Transverse colon (tissue), 4 donors: ENCODE measurements around the gene IGFBP6. TPM values are rescaled to one million over a fixed set of nuclear protein-coding genes. Genes with fewer than 3 reads are reported as not detected.
A peak's percentile ranks its signal among the peaks of the same experiment; 100 is the strongest.

Experiments
- DNase-seq: peaks from one replicate; pipeline ENCODE4 v3.0.0-alpha.2; 2019
- H3K27ac ChIP-seq, 4 donors: fragments of 200-600 bp; sonication (generic); 2 replicates each; pipeline ENCODE4 v1.5.1; 2016 to 2018; ENCODE audit warnings: inconsistent platforms in 4 of 4
- H3K27me3 ChIP-seq: fragments of 200-600 bp; sonication (generic); 2 replicates; pipeline ENCODE4 v1.5.1; 2017; ENCODE audit warnings: inconsistent platforms
- H3K36me3 ChIP-seq, 4 donors: fragments of 200-600 bp; sonication (generic); 2 replicates each; pipeline ENCODE4 v1.5.1; 2017 to 2019; ENCODE audit warnings: inconsistent platforms in 4 of 4
- H3K4me1 ChIP-seq, 4 donors: fragments of 200-600 bp; sonication (generic); 2 replicates each; pipeline ENCODE4 v1.5.1; 2017 to 2020; ENCODE audit warnings: inconsistent platforms in 4 of 4
- H3K4me3 ChIP-seq, 4 donors: fragments of 200-600 bp; sonication (generic); 1 replicate in 1 of 4; 2 replicates in 3 of 4; pipeline versions ENCODE4 v1.5.1 to v1.6.1; 2017 to 2019; ENCODE audit warnings: inconsistent platforms in 4 of 4
- H3K9me3 ChIP-seq, 2 donors: fragments of 200-600 bp; sonication (generic); 2 replicates each; pipeline ENCODE4 v1.5.1; 2017 to 2019; ENCODE audit warnings: inconsistent platforms in 2 of 2
- CTCF ChIP-seq, 5 experiments: fragments of 200-600 bp in 3 of 5; fragments of 450-650 bp in 2 of 5; sonication (generic) in 3 of 5; IDR thresholded peaks; 1 replicate in 2 of 5; 2 replicates in 3 of 5; pipeline ENCODE4 v1.5.1; 2016 to 2017; ENCODE audit warnings: antibody characterized with exemption in 5 of 5, inconsistent platforms in 3 of 5, mild to moderate bottlenecking in 2 of 5, moderate library complexity in 1 of 5
- EP300 ChIP-seq: sonication (generic); formaldehyde crosslinking; IDR thresholded peaks from one replicate; pipeline ENCODE4 v1.6.1; 2017; ENCODE audit warnings: antibody characterized with exemption, low read depth
- POLR2A ChIP-seq: fragments of 450-650 bp; IDR thresholded peaks from one replicate; pipeline ENCODE4 v1.6.1; 2016; ENCODE audit warnings: antibody characterized with exemption, mild to moderate bottlenecking, moderate library complexity
- POLR2AphosphoS5 ChIP-seq, 3 donors: sonication (generic); formaldehyde crosslinking; IDR thresholded peaks; one replicate each; pipeline ENCODE4 v1.6.1; 2016; ENCODE audit warnings: antibody characterized with exemption in 3 of 3
- WGBS, 2 donors: methylation state at CpG; one replicate each; pipeline ENCODE4 v1.1.5; 2018; ENCODE audit warnings: low coverage in 1 of 2; 5-methylcytosine and 5-hydroxymethylcytosine counted together
- in situ Hi-C, 4 donors: fragments of 200-750 bp; cut with MboI; loops; one replicate each; pipeline versions ENCODE4 v1.15.0 to v1.15.1; 2017; ENCODE audit warnings: low sequenced_read_pairs in 3 of 4, low pct_ligation_motif_present in 1 of 4, low pct_unique_long_range_greater_than_20kb in 1 of 4
- intact Hi-C: fragments of 100-400 bp; cut with DNase I; formaldehyde crosslinking; loops from one replicate; pipeline ENCODE4 v1.15.1; 2023; ENCODE audit warnings: low total_unique reads
- total RNA-seq, 4 donors: library from RNA; depleted of rRNA; stranded (reverse); fragments of >200 nt; gene quantifications; one replicate each; pipeline ENCODE4 v1.1.0, GENCODE V29; 2016

IGFBP6 gene
- total RNA-seq, 4 donors from 2014 or later = 38.5 to 106 (median 94.5) TPM

DNA sequence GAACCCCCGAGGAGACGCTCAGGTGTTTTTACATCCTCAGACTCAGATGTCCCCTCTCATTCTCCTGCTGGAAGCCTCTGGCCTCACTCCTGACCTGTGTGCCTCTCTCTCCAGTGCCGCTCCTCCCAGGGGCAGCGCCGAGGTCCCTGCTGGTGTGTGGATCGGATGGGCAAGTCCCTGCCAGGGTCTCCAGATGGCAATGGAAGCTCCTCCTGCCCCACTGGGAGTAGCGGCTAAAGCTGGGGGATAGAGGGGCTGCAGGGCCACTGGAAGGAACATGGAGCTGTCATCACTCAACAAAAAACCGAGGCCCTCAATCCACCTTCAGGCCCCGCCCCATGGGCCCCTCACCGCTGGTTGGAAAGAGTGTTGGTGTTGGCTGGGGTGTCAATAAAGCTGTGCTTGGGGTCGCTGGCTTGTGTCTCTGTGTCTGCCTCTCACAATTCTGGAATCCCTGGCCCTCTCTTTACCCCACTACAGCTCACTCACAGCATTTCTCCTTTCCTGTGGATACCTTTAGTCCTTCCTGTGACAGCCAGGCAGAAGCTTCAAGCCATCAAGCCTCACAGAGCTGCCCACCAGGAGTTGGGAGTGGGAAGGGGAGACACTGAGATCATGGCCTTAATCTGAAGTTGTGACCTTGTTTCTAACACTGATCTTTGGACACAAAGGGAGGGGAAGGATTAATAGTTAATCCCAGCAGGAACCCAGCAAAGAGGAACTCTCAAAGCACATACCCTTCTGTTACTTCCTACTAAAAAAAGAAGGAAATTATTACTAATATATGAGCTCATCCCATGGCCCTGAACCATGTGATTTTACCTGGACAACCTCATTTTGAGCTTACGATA lies 4.7 kb downstream of the IGFBP6 start:
- intact Hi-C loops (loop anchor here (1.0 kb wide), 1 partner anchor 38 kb away; no protein-coding TSS in a partner anchor), in situ Hi-C loops (no loop called here)
- no peaks in the 10 kb centered on the region for H3K9me3 ChIP-seq
- DNase-seq = no peak
- no peak overlapping the region for H3K27ac ChIP-seq
- H3K27me3 ChIP-seq = peaks cover 11% of the 10 kb centered on the region
- no peaks in the 10 kb centered on the region for H3K36me3 ChIP-seq
- TF ChIP-seq CTCF (IDR thresholded peaks at IDR 0.05) (no peak), POLR2A (no peak), POLR2AphosphoS5 (IDR thresholded peaks at IDR 0.05) (no peak), EP300 (no peak)
- H3K4me3 ChIP-seq = no peak overlapping the region
- 84 to 85% methylated on average over 6 to 12 of the region's 12 CpGs for WGBS, 2 donors
- H3K4me1 ChIP-seq = peaks cover 14 to 30% (median 20%) of the 10 kb centered on the region in 4 donors

GRCh38 chr12:53102883-53103807 lies 5.7 kb downstream of the IGFBP6 start, which contains the start of gene SOAT2:
TSS of gene SOAT2 (plus strand) at chr12:53103486. CDS start at chr12:53103578, 92 bp downstream.
- in situ Hi-C loops = no loop called here
- WGBS, 2 donors = 84 to 100% methylated on average over 1 to 23 of the region's 23 CpGs
- H3K27me3 ChIP-seq = peaks cover 3% of the 10 kb centered on the region
- no peaks in the 10 kb centered on the region for H3K36me3 ChIP-seq
- TF ChIP-seq CTCF (IDR thresholded peaks at IDR 0.05) (no peak), EP300 (no peak), POLR2A (no peak), POLR2AphosphoS5 (IDR thresholded peaks at IDR 0.05) (no peak)
- H3K27ac ChIP-seq = peak within 1 kb of the TSS in 2 of 4 donors; percentile 12 to 20
- no peak within 1 kb of the TSS for H3K4me3 ChIP-seq
- no peak for DNase-seq
- intact Hi-C loops = no loop called here
- peaks cover 9 to 20% (median 10%) of the 10 kb centered on the region in 4 donors for H3K4me1 ChIP-seq
- no peaks in the 10 kb centered on the region for H3K9me3 ChIP-seq

DNA sequence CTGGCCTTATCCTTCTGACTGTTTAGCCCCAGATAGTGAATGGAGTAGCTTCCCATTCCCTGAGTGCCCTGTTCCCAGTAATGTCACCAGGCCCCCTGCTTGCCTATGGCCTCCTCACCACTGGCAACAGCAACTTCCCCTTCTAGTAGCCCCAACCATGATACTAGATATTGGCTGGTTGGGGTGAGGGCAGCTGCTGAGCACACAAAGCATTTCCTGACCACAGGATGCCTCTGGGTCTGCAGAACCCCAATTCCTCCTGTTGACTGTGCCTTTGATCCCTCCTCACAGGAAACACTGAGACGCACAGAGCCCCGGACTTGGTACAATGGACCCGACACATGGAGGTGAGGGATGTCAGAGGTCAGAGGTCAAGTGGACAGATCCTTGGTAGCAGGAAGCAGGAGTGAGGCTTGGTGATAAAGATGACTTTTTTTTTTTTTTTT lies 6.4 kb downstream of the IGFBP6 start:
- Histone ChIP-seq H3K4me3 (no peak overlapping the region), H3K36me3 (no peaks in the 10 kb centered on the region), H3K27me3 (no peaks in the 10 kb centered on the region), H3K4me1 (peaks cover 3 to 15% (median 5%) of the 10 kb centered on the region in 4 donors), H3K9me3 (no peaks in the 10 kb centered on the region), H3K27ac (no peak overlapping the region)
- intact Hi-C loops (no loop called here), in situ Hi-C loops (no loop called here)
- DNase-seq = peak; percentile 18
- 60 to 80% methylated on average over 1 to 3 of the region's 3 CpGs for WGBS, 2 donors
- TF ChIP-seq POLR2AphosphoS5 (IDR thresholded peaks at IDR 0.05) = no peak
- no peak for TF ChIP-seq POLR2A
- no peak for TF ChIP-seq CTCF (IDR thresholded peaks at IDR 0.05)
- TF ChIP-seq EP300 = no peak

DNA sequence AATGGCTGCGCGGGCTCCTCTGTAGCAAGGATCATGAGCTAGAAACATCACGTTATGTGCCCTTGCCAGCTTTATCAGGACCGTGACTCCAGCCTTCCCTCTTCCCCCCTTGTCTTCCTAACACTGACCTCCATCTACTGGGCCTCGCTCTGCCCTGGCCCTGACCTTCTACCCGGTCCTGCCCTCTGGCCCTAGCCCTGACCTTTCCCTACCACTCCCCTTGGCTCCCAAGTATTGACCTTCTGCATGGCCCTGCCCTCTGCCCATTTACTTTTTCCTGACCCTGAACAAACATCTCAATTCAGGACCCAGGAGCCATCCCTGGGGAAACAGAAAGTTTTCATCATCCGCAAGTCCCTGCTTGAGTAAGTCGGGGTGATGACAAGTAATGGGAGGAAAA lies 7.8 kb downstream of the IGFBP6 start:
- no peaks in the 10 kb centered on the region for H3K36me3 ChIP-seq
- no peak for DNase-seq
- no peak overlapping the region for H3K4me3 ChIP-seq
- in situ Hi-C loops = no loop called here
- no peaks in the 10 kb centered on the region for H3K27me3 ChIP-seq
- no peak overlapping the region for H3K27ac ChIP-seq
- TF ChIP-seq POLR2AphosphoS5 (IDR thresholded peaks at IDR 0.05) (no peak), CTCF (IDR thresholded peaks at IDR 0.05) (no peak), EP300 (no peak), POLR2A (no peak)
- peaks cover 0 to 9% (median 0%) of the 10 kb centered on the region in 4 donors for H3K4me1 ChIP-seq
- WGBS, 2 donors = 92 to 100% methylated on average over 2 to 8 of the region's 8 CpGs
- intact Hi-C loops = no loop called here
- H3K9me3 ChIP-seq = no peaks in the 10 kb centered on the region
